ENCODE data around the gene MYBBP1A. TPM values are rescaled to one million over a fixed set of nuclear protein-coding genes. Genes with fewer than 3 reads are reported as not detected.
A peak's percentile ranks its signal among the peaks of the same experiment; 100 is the strongest.

Gene MYBBP1A
- total RNA-seq, 1 experiment from 2014 or later: 163 TPM

GRCh38 chr17:4492721-4493561 is 62.2 kb downstream of the MYBBP1A start (continued):
- no peak for TF ChIP-seq ZNF532 (CRISPR knock-in tag; IDR thresholded peaks at IDR 0.05; ENCODE audit: borderline replicate concordance)
- peak; percentile 81; the same call in 1 of the 2 replicates for TF ChIP-seq TEAD4 (CRISPR knock-in tag; IDR thresholded peaks at IDR 0.05)
- no peak for TF ChIP-seq ZNF317 (CRISPR knock-in tag; IDR thresholded peaks at IDR 0.05; ENCODE audit: borderline replicate concordance, low read depth)
- TF ChIP-seq NFE2L1 (CRISPR knock-in tag; IDR thresholded peaks at IDR 0.05): peak; percentile 87
- TF ChIP-seq CBFB (CRISPR knock-in tag; IDR thresholded peaks at IDR 0.05; ENCODE audit: low read depth): no peak
- no peak for TF ChIP-seq CTCF (IDR thresholded peaks at IDR 0.05)
- TF ChIP-seq NR2C2 (CRISPR knock-in tag; IDR thresholded peaks at IDR 0.05): peak; percentile 82
- TF ChIP-seq ZNF423 (CRISPR knock-in tag; IDR thresholded peaks at IDR 0.05): no peak
- TF ChIP-seq NR3C1 (CRISPR knock-in tag; conservative IDR thresholded peaks at IDR 0.05; ENCODE audit: low read depth): no peak
- peak; percentile 87 for TF ChIP-seq ZNF281 (CRISPR knock-in tag; IDR thresholded peaks at IDR 0.05)
- no peak for TF ChIP-seq GABPB1 (CRISPR knock-in tag; IDR thresholded peaks at IDR 0.05)
- no peak for TF ChIP-seq AFF4 (CRISPR knock-in tag; IDR thresholded peaks at IDR 0.05; ENCODE audit: borderline replicate concordance)
- TF ChIP-seq CDX4 (CRISPR knock-in tag; IDR thresholded peaks at IDR 0.05; ENCODE audit: borderline replicate concordance): no peak
- peak; percentile 71; the same call in 1 of the 2 replicates for TF ChIP-seq ZBTB21 (CRISPR knock-in tag; IDR thresholded peaks at IDR 0.05; ENCODE audit: borderline replicate concordance)
- TF ChIP-seq FOXP4 (CRISPR knock-in tag; IDR thresholded peaks at IDR 0.05): peak; percentile 94
- TF ChIP-seq FOXP1 (CRISPR knock-in tag; IDR thresholded peaks at IDR 0.05; ENCODE audit: borderline replicate concordance): peak; percentile 76; the same call in 1 of the 2 replicates
- TF ChIP-seq ATF2 (CRISPR knock-in tag; IDR thresholded peaks at IDR 0.05; ENCODE audit: borderline replicate concordance, low read depth): no peak
- TF ChIP-seq USF1 (CRISPR knock-in tag; IDR thresholded peaks at IDR 0.05): peak; percentile 61; the same call in 1 of the 2 replicates
- TF ChIP-seq ZNF219 (CRISPR knock-in tag; IDR thresholded peaks at IDR 0.05; ENCODE audit: borderline replicate concordance): peak; percentile 65; the same call in 1 of the 2 replicates
